NCI-H2227 (cell line): ENCODE measurements around the gene LHFPL4.

Experiments
- DNase-seq: peaks from one replicate; lab custom pipeline; 2025; ENCODE audit not compliant: unreplicated experiment; lab: John Stamatoyannopoulos, UW

LHFPL4 gene

DNA sequence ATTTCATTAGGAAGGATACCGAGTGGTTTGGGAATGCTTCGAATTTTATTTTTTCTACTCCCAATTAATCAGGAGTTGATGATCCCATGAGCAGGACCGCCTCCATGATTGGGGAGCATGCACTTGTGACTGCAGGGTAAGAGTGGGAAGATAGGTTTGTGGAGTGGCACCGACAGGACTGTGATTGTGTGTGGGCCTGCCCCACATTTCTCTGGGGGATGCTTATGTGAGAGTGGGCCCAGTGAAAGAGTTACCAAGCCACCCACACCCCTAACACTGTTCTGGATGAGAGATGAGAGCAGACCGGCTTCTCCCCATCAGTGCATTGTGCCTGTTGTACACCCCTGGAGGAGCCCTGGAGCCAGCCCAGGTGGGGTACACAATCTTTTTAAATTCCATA is 76.7 kb downstream of the LHFPL4 start:
- DNase-seq = no peak

DNA sequence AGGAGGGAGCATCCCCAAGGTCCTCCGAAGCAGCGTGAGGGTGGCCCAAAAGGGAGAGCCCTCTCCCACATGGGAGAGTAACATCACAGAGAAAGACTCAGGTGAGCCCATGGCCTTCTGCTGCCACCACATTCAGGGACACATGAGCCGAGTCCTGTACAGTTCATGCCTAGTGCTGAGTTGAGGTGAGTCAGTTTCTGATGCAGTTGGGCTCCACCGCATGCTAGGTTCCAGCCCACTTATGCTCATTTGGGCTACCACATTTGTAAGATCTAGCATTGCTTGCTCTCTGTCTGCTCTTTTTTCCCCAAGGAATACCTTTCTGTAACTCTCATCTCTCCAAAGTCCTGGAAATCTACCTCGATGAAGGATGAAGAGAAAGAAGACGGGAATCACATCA is 79.1 kb downstream of the LHFPL4 start:
- no peak for DNase-seq

DNA sequence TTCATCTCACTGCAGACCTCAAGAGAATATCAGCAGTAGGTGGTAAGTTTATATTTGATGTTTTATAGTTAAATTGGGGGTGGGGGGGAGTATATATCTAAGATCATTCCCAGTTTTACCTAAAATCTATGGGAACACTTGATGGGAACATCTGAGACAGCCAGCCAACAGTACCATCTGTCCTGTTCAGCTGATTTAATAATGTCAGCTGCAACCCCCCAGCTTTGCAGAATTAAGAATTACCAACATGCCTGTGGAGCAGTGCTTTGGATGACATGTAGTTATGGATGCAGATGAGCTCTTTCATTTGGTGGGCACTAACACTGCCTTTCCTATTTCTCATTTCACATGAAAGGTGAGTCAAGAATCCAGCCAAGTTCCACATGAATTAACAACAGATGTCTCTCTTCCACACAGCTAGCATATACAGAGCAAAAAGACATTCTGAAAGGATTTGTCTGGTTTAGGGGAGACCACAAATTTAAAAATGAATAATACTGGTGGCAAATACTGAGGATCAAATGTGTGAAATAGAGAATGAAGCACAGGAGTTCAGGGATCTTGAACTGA is 80.0 kb downstream of the LHFPL4 start:
- no peak for DNase-seq

DNA sequence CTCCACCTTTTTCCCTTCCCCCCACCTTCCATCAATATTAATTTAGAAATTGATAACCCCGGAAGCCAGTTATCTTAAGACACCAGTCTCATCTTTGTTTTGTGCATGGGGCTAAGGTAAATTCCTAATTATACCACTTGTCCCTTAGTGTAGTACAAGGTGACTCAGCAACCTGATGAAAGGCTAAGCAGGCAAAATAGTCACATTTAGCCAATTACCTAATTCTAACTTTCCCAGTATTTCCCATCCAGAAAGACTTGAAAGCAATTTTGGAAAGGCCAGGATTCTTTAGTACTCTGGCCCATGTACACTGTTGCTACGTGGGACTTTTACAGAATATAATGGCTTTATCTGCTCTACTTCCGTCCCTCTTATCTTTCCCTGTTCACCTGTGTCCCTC is 83.6 kb downstream of the LHFPL4 start:
- DNase-seq = no peak

DNA sequence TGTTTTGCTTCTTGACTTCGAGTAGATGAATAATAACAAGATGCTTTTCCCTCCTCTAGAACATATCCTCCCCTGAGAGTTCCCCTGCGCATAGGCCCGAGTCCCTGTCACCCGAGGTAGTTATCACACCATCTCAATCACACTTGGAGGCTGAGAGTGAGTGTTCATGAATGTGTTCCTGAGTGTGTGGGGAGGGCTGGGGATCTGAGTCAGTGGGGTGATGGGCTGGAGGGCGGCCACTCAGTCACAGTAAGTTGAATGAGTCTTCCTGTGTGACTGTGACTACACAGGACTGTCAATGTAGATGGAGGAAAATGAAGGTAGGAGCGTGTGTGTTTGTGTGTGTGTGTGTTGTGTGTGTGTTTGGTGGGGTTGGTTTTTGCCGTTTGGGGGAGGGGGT is 85.2 kb downstream of the LHFPL4 start:
- DNase-seq = no peak

GRCh38 chr3:9467451-9467850 is 86.2 kb downstream of the LHFPL4 start:
- no peak for DNase-seq

DNA sequence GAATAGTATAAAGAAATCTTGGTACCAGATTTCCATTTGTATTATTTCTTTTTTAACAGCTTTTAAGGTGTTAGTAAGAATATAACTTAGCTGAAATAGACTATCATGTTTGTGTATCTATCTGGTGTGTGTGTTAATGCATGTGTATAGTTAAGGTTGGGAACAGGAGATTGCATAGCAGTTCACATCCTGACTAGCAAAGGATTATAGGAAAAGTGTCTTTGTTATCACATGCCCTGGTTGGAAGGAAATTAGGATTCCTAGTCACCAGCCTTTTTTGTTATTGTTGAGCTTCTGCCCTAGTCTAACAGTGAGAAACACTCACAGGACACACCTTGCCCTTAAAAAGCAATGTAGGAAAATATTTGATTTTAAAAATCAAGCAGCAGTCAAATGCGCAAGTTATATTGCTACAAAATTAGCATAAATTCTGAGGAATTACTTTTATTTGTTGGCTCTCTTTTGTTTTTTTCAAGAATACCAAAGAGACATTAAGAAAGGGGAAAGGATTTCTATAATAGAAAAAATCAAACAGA is 98.0 kb downstream of the LHFPL4 start:
- no peak for DNase-seq

DNA sequence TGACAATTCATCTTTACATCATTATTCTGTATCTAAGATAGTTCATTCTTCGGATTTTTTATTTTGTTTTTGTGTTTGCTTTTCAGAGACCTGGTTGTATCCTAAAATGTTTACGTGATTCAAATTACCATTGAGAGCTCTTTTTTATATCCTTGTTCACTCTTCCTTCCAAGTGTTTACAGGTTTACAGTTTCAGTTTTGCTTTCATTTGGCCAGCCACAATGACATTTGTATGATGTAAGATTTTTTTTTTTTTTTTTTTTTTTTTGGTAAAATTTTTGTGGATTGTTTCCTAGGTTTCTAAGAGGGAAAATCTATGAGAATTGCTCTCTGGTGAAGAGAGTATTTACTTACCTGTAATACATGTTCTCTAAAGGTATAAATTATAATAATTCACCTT is 101.2 kb downstream of the LHFPL4 start:
- DNase-seq = no peak

DNA sequence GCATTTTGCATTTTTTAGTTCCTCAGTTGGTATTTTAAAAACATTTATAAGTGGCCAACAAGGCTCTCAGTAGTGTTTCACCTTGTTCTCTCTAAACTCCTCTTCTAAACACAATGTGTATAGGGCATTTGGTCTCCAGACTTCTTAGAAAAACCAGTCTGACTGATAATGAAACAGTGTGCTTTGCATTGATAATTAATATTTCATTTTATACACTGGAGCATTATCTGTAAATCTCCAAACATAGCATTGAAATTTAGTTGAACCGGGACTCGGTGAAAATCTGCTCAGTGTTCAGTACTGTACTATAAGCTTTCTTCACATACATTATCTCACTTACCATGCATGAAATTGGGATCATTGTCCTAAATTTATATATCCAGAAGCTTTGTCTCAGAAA is 102.6 kb downstream of the LHFPL4 start:
- DNase-seq = no peak

- DNase-seq = no peak
Measured at GRCh38 chr3:9450126-9450525, 103.5 kb downstream of the LHFPL4 start.

- no peak for DNase-seq
Measured at GRCh38 chr3:9448643-9449042, 105.0 kb downstream of the LHFPL4 start.
